WTC11 (cell line): ENCODE results near the gene TF.

Source experiments
- ETV6 ChIP-seq: sonication (generic); formaldehyde crosslinking; IDR thresholded peaks from 2 replicates; pipeline ENCODE4 v1.8.1; 2022; ENCODE audit warnings: mild to moderate bottlenecking, missing genetic modification reagents
- IRF2 ChIP-seq: sonication (generic); formaldehyde crosslinking; IDR thresholded peaks from 2 replicates; pipeline ENCODE4 v1.8.0; 2022; ENCODE audit warnings: low read depth, missing genetic modification reagents, borderline replicate concordance
- JUN ChIP-seq: sonication (generic); formaldehyde crosslinking; IDR thresholded peaks from 2 replicates; pipeline ENCODE4 v1.8.0; 2023; ENCODE audit warnings: mild to moderate bottlenecking, missing genetic modification reagents
- NFATC4 ChIP-seq: fragments of 250-450 bp; sonication (Bioruptor Pico); IDR thresholded peaks from 2 replicates; pipeline ENCODE4 v1.9.0; 2021; ENCODE audit warnings: mild to moderate bottlenecking
- NR2C2 ChIP-seq: sonication (generic); formaldehyde crosslinking; IDR thresholded peaks from 2 replicates; pipeline ENCODE4 v1.8.0; 2022; ENCODE audit warnings: mild to moderate bottlenecking, missing genetic modification reagents
- NR3C1 ChIP-seq: sonication (generic); formaldehyde crosslinking; conservative IDR thresholded peaks from 2 replicates; pipeline ENCODE4 v1.8.1; 2023; ENCODE audit warnings: low read depth, mild to moderate bottlenecking, missing genetic modification reagents
- PRRX2 ChIP-seq: fragments of 250-450 bp; sonication (Bioruptor Pico); IDR thresholded peaks from 2 replicates; pipeline ENCODE4 v1.8.0; 2021; ENCODE audit warnings: mild to moderate bottlenecking
- ZNF121 ChIP-seq: sonication (generic); formaldehyde crosslinking; IDR thresholded peaks from 2 replicates; pipeline ENCODE4 v1.8.0; 2023; ENCODE audit warnings: missing genetic modification reagents
- TF ChIP-seq, protein P1 (sequence below): fragments of 200-600 bp; IDR thresholded peaks from 2 replicates; pipeline ENCODE4 v1.8.0; 2022; ENCODE audit warnings: antibody characterized with exemption
- TF ChIP-seq, protein P2 (sequence below): sonication (generic); formaldehyde crosslinking; IDR thresholded peaks from 2 replicates; pipeline ENCODE4 v1.8.0; 2022; ENCODE audit warnings: mild to moderate bottlenecking, missing genetic modification reagents
- TF ChIP-seq, protein P3 (sequence below): fragments of 250-450 bp; sonication (Bioruptor Pico); IDR thresholded peaks from 2 replicates; pipeline ENCODE4 v1.9.0; 2021; ENCODE audit warnings: moderate library complexity, mild to moderate bottlenecking, inconsistent platforms, borderline replicate concordance
- TF ChIP-seq, protein P4 (sequence below): sonication (generic); formaldehyde crosslinking; conservative IDR thresholded peaks from 2 replicates; pipeline ENCODE4 v1.8.1; 2022; ENCODE audit warnings: mild to moderate bottlenecking, missing genetic modification reagents
- TF ChIP-seq, protein P5 (sequence below): fragments of 250-450 bp; sonication (Bioruptor Pico); IDR thresholded peaks from 2 replicates; pipeline ENCODE4 v1.9.0; 2021; ENCODE audit warnings: mild to moderate bottlenecking, borderline replicate concordance
- TF ChIP-seq, protein P6 (sequence below): sonication (generic); formaldehyde crosslinking; IDR thresholded peaks from 2 replicates; pipeline ENCODE4 v1.8.0; 2022; ENCODE audit warnings: missing genetic modification reagents

DNA sequence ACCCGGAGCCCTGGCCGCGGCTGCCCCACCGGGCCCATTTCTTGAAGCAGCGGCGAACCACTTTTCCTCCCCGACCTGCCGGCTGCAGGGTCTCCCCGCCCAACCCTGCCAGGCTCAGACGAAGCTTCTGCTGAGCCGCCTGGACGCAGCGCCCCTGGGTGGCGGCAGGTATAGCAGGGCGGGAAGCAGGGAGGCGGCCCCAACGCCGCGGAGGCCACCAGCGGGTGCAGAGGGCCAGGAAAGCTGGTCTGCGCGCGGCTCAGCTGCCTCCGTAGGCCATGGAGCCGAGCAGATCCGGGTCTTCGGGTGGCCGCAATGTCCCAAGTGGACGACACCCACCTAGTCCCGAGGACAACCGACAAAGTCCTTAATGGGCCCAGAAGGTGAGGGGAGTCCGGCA lies 37.6 kb downstream of the TF start:
- TF ChIP-seq, protein P1, sequence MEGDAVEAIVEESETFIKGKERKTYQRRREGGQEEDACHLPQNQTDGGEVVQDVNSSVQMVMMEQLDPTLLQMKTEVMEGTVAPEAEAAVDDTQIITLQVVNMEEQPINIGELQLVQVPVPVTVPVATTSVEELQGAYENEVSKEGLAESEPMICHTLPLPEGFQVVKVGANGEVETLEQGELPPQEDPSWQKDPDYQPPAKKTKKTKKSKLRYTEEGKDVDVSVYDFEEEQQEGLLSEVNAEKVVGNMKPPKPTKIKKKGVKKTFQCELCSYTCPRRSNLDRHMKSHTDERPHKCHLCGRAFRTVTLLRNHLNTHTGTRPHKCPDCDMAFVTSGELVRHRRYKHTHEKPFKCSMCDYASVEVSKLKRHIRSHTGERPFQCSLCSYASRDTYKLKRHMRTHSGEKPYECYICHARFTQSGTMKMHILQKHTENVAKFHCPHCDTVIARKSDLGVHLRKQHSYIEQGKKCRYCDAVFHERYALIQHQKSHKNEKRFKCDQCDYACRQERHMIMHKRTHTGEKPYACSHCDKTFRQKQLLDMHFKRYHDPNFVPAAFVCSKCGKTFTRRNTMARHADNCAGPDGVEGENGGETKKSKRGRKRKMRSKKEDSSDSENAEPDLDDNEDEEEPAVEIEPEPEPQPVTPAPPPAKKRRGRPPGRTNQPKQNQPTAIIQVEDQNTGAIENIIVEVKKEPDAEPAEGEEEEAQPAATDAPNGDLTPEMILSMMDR = no peak
- TF ChIP-seq NR2C2 (CRISPR knock-in tag) (no peak), ZNF121 (CRISPR knock-in tag) (no peak), ETV6 (no peak), PRRX2 (no peak), NR3C1 (no peak), IRF2 (CRISPR knock-in tag) (no peak), JUN (CRISPR knock-in tag) (no peak), NFATC4 (CRISPR knock-in tag) (no peak)
- TF ChIP-seq, protein P2, sequence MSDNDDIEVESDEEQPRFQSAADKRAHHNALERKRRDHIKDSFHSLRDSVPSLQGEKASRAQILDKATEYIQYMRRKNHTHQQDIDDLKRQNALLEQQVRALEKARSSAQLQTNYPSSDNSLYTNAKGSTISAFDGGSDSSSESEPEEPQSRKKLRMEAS (CRISPR knock-in tag) = no peak
- TF ChIP-seq, protein P3, sequence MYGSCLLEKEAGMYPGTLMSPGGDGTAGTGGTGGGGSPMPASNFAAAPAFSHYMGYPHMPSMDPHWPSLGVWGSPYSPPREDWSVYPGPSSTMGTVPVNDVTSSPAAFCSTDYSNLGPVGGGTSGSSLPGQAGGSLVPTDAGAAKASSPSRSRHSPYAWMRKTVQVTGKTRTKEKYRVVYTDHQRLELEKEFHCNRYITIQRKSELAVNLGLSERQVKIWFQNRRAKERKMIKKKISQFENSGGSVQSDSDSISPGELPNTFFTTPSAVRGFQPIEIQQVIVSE (CRISPR knock-in tag) = no peak
- TF ChIP-seq, protein P4, sequence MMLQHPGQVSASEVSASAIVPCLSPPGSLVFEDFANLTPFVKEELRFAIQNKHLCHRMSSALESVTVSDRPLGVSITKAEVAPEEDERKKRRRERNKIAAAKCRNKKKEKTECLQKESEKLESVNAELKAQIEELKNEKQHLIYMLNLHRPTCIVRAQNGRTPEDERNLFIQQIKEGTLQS (CRISPR knock-in tag) = no peak
- TF ChIP-seq, protein P5, sequence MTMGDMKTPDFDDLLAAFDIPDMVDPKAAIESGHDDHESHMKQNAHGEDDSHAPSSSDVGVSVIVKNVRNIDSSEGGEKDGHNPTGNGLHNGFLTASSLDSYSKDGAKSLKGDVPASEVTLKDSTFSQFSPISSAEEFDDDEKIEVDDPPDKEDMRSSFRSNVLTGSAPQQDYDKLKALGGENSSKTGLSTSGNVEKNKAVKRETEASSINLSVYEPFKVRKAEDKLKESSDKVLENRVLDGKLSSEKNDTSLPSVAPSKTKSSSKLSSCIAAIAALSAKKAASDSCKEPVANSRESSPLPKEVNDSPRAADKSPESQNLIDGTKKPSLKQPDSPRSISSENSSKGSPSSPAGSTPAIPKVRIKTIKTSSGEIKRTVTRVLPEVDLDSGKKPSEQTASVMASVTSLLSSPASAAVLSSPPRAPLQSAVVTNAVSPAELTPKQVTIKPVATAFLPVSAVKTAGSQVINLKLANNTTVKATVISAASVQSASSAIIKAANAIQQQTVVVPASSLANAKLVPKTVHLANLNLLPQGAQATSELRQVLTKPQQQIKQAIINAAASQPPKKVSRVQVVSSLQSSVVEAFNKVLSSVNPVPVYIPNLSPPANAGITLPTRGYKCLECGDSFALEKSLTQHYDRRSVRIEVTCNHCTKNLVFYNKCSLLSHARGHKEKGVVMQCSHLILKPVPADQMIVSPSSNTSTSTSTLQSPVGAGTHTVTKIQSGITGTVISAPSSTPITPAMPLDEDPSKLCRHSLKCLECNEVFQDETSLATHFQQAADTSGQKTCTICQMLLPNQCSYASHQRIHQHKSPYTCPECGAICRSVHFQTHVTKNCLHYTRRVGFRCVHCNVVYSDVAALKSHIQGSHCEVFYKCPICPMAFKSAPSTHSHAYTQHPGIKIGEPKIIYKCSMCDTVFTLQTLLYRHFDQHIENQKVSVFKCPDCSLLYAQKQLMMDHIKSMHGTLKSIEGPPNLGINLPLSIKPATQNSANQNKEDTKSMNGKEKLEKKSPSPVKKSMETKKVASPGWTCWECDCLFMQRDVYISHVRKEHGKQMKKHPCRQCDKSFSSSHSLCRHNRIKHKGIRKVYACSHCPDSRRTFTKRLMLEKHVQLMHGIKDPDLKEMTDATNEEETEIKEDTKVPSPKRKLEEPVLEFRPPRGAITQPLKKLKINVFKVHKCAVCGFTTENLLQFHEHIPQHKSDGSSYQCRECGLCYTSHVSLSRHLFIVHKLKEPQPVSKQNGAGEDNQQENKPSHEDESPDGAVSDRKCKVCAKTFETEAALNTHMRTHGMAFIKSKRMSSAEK (CRISPR knock-in tag) = no peak
- TF ChIP-seq, protein P6, sequence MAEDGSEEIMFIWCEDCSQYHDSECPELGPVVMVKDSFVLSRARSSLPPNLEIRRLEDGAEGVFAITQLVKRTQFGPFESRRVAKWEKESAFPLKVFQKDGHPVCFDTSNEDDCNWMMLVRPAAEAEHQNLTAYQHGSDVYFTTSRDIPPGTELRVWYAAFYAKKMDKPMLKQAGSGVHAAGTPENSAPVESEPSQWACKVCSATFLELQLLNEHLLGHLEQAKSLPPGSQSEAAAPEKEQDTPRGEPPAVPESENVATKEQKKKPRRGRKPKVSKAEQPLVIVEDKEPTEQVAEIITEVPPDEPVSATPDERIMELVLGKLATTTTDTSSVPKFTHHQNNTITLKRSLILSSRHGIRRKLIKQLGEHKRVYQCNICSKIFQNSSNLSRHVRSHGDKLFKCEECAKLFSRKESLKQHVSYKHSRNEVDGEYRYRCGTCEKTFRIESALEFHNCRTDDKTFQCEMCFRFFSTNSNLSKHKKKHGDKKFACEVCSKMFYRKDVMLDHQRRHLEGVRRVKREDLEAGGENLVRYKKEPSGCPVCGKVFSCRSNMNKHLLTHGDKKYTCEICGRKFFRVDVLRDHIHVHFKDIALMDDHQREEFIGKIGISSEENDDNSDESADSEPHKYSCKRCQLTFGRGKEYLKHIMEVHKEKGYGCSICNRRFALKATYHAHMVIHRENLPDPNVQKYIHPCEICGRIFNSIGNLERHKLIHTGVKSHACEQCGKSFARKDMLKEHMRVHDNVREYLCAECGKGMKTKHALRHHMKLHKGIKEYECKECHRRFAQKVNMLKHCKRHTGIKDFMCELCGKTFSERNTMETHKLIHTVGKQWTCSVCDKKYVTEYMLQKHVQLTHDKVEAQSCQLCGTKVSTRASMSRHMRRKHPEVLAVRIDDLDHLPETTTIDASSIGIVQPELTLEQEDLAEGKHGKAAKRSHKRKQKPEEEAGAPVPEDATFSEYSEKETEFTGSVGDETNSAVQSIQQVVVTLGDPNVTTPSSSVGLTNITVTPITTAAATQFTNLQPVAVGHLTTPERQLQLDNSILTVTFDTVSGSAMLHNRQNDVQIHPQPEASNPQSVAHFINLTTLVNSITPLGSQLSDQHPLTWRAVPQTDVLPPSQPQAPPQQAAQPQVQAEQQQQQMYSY (CRISPR knock-in tag) = no peak
